LNCaP clone FGC (cell line): ENCODE measurements around the gene SSH3.

Source experiments
- DNase-seq: peaks from one replicate; pipeline ENCODE4 v3.0.0-alpha.2; 2011; ENCODE audit warnings: low read depth
- H3K4me3 ChIP-seq: 2 replicates; pipeline ENCODE4 v1.5.1; 2011; ENCODE audit warnings: mild to moderate bottlenecking, low read depth, low read length, control low read depth
- TF ChIP-seq, protein P1 (sequence below): IDR thresholded peaks from 2 replicates; pipeline ENCODE4 v1.5.1; 2012; ENCODE audit warnings: mild to moderate bottlenecking; ENCODE audit not compliant: control insufficient read depth, insufficient read depth; ENCODE audit errors: extremely low read depth

The SSH3 gene

DNA sequence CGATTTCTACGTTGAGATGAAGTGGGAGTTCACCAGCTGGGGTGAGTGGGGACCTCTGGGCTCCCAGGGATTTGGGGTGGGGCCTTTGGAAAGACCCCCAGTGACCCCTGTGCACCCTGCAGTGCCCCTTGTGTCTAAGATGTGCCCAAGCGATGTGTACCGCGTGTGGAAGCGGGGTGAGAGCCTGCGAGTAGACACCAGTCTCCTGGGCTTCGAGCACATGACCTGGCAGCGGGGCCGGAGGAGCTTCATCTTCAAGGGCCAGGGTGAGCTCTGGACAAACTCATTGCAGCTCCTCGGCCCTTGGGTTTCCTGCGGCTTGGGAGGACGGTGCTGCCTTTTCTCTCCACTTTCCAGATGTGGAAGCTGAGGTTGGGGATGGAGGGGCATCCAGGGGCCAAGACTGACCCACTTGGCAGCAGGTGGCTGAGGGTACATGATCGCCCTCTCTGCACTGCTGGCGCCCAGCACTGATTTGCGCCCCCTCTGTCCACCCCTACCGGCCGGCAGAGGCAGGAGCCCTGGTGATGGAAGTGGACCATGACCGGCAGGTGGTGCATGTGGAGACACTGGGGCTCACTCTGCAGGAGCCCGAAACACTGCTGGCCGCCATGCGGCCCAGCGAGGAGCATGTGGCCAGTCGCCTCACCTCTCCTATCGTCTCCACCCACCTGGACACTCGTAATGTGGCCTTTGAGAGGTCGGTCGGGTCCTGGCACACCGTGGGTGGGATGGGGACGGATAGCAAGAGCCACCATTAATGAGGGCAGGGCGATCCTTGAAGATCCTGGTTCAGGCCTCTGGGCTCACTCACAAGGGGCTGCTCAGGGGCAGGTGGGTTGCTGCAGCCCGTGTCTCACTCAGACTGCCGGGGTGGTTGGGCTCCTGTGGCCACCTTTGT lies 11.6 kb upstream of the SSH3 start:
- TF ChIP-seq, protein P1, sequence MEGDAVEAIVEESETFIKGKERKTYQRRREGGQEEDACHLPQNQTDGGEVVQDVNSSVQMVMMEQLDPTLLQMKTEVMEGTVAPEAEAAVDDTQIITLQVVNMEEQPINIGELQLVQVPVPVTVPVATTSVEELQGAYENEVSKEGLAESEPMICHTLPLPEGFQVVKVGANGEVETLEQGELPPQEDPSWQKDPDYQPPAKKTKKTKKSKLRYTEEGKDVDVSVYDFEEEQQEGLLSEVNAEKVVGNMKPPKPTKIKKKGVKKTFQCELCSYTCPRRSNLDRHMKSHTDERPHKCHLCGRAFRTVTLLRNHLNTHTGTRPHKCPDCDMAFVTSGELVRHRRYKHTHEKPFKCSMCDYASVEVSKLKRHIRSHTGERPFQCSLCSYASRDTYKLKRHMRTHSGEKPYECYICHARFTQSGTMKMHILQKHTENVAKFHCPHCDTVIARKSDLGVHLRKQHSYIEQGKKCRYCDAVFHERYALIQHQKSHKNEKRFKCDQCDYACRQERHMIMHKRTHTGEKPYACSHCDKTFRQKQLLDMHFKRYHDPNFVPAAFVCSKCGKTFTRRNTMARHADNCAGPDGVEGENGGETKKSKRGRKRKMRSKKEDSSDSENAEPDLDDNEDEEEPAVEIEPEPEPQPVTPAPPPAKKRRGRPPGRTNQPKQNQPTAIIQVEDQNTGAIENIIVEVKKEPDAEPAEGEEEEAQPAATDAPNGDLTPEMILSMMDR = no peak
- no peak for DNase-seq
- H3K4me3 ChIP-seq = no peak overlapping the region

DNA sequence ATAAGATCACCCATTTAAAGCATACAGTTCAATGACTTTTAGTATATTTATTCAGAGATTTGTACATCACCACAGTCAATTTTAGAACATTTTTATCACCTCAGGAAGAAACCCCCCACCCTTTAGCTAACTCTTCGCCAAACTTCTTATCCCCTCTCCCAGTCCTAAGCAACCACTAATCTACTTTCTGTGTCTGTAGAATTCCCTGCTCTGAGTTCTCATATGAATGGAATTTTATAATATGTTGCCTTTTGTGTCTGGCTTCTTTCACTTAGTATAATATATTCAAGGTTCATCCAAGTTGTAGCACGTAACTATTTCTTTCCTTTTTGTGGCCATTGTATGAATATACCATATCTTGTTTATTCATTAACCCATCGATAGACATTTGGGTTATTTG lies 10.7 kb upstream of the SSH3 start:
- TF ChIP-seq, protein P1 = no peak
- DNase-seq = no peak
- no peak overlapping the region for H3K4me3 ChIP-seq

DNA sequence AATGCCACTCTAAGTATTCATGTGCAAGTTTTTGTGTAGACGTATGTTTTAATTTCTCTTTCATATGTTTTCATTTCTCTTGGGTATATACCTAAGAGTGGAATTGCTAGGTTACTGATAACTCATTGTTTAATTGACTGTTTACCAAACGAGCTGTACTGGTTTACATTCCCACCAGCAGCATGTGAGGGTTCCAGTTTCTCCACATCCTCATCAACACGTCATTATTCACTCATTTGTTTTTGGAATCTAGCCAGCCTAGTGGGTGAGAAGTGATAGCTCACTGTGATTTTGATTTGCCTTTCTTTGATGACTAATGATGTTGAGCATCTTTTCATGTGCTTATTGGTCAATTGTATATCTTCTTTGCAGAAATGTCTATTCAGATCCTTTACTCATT lies 10.2 kb upstream of the SSH3 start:
- TF ChIP-seq, protein P1 = no peak
- DNase-seq = no peak
- H3K4me3 ChIP-seq = no peak overlapping the region

DNA sequence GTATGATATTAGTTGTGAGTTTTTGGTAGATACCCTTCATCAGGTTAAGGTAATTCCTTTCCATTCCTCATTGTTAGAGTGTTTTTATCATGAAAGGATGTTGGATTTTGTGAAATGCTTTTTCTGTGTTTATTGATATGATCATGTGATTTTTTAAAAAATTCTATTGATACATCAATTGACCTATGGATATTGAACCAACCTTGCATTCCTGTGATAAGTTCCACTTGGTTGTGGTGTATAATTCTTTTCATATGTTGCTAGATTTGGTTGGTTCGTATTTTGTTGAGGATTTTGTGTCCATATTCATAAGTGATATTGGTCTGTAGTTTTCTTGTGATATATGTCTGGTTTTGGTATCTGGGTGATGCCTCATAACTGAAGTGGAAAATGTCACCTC lies 7.5 kb upstream of the SSH3 start:
- H3K4me3 ChIP-seq = no peak overlapping the region
- no peak for DNase-seq
- TF ChIP-seq, protein P1 = no peak

DNA sequence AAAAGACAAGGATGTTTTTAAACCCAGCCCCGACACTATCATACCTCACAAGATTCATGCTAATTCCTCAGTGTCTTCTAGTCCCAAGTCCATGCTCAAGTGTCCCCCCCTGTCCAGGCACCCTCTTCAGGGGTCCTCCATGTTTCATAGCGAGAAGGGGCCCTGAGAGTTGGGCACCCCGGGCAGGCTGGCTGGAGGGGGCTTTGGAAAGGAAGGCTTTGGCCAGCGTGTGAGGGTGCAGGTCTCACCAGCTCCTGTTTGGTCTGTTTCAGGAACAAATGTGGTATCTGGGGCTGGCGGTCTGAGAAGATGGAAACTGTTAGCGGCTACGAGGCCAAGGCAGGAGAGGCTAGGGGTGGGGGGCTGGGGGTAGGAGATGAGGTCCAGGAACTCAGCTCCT lies 4.5 kb upstream of the SSH3 start:
- TF ChIP-seq, protein P1 = no peak
- no peak overlapping the region for H3K4me3 ChIP-seq
- no peak for DNase-seq

DNA sequence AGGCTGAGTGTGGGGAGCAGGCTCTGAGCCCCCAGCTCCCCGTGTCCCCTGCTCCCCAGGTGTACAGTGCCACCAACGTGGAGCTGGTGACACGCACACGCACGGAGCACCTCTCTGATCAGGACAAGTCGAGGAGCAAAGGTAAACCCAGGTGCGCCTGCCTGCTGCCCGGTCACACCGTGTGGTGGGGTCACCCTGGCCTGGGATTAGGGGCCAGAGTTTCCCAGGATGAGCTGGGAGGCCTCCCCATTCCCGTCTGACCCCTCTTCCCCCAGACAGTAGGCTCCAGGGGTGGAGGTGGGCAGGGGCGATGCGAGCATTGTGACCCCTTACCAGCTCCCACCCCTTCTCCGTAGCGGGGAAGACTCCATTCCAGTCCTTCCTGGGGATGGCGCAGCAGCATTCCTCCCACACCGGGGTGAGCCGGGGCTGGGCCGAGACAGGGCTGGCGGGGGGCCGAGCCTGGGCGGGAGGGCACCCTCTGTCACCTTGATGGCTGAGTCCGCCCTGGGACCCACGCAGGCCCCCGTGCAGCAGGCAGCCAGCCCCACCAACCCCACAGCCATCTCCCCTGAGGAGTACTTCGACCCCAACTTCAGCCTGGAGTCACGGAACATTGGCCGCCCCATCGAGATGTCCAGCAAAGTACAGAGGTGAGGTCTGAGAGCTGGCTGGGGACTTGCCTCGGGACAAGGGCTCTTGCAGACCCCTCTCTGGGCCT lies 3.7 kb upstream of the SSH3 start:
- TF ChIP-seq, protein P1 = no peak
- H3K4me3 ChIP-seq = no peak overlapping the region
- no peak for DNase-seq
